GM23338 (cell line): ENCODE results near the gene GUCD1. TPM values are rescaled to one million over a fixed set of nuclear protein-coding genes. Genes with fewer than 3 reads are reported as not detected.

ENCODE experiments used
- ATAC-seq: fragments of 200-7000 bp; cut with Tn5 transposase; 3 replicates; pipeline ENCODE4 v1.9.1; 2020
- DNase-seq: peaks from one replicate; pipeline ENCODE4 v3.0.0-alpha.2; 2015; ENCODE audit warnings: low spot score
- H2AFZ ChIP-seq: fragments of 200-600 bp; sonication (generic); 2 replicates; pipeline ENCODE4 v1.8.0; 2016; ENCODE audit warnings: antibody characterized with exemption, mild to moderate bottlenecking, moderate library complexity
- H3F3A ChIP-seq: fragments of 200-600 bp; sonication (generic); replicated peaks from 2 replicates; pipeline ENCODE4 v1.8.0; 2017; ENCODE audit warnings: antibody characterized with exemption, mixed run types, low read depth
- H3K27ac ChIP-seq: fragments of 200-600 bp; sonication (generic); 2 replicates; pipeline ENCODE4 v1.6.1; 2016; ENCODE audit warnings: low read depth
- H3K27me3 ChIP-seq: fragments of 200-600 bp; sonication (generic); 2 replicates; pipeline ENCODE4 v1.8.0; 2016; ENCODE audit warnings: mild to moderate bottlenecking, mixed run types, moderate library complexity; ENCODE audit not compliant: insufficient read depth
- H3K36me3 ChIP-seq: fragments of 200-600 bp; sonication (generic); 2 replicates; pipeline ENCODE4 v1.8.0; 2016; ENCODE audit warnings: mild to moderate bottlenecking; ENCODE audit not compliant: insufficient read depth
- H3K4me1 ChIP-seq: fragments of 200-600 bp; sonication (generic); 2 replicates; pipeline ENCODE4 v1.8.0; 2016; ENCODE audit warnings: mild to moderate bottlenecking, moderate library complexity; ENCODE audit not compliant: insufficient read depth
- H3K4me2 ChIP-seq: fragments of 200-600 bp; sonication (generic); 2 replicates; pipeline ENCODE4 v1.7.1; 2017; ENCODE audit warnings: mixed run types
- H3K4me3 ChIP-seq: fragments of 200-600 bp; sonication (generic); 2 replicates; pipeline ENCODE4 v1.6.1; 2016; ENCODE audit warnings: mixed run types
- H3K79me2 ChIP-seq: fragments of 200-600 bp; sonication (generic); replicated peaks from 2 replicates; pipeline ENCODE4 v1.8.0; 2017; ENCODE audit warnings: mild to moderate bottlenecking; ENCODE audit not compliant: insufficient read depth
- H3K9me2 ChIP-seq: fragments of 200-600 bp; sonication (generic); 2 replicates; pipeline ENCODE4 v1.8.0; 2017; ENCODE audit not compliant: insufficient read depth
- H4K20me1 ChIP-seq: fragments of 200-600 bp; sonication (generic); replicated peaks from 2 replicates; pipeline ENCODE4 v1.8.0; 2017; ENCODE audit warnings: mild to moderate bottlenecking; ENCODE audit not compliant: insufficient read depth
- H3K27ac Mint-ChIP-seq: 2 replicates; pipeline ENCODE4 v1.8.0; 2020; ENCODE audit warnings: inconsistent platforms, mild to moderate bottlenecking, moderate library complexity, mixed read lengths
- H3K27me3 Mint-ChIP-seq: 3 replicates; pipeline ENCODE4 v1.8.0; 2022; ENCODE audit warnings: low read depth, mild to moderate bottlenecking, moderate library complexity, mixed read lengths, inconsistent platforms; ENCODE audit not compliant: insufficient read depth, poor library complexity
- H3K36me3 Mint-ChIP-seq: 3 replicates; pipeline ENCODE4 v1.8.0; 2021; ENCODE audit warnings: low read depth, mild to moderate bottlenecking, inconsistent platforms, moderate library complexity, mixed read lengths
- H3K4me1 Mint-ChIP-seq: 3 replicates; pipeline ENCODE4 v1.8.0; 2020; ENCODE audit warnings: mild to moderate bottlenecking, inconsistent platforms, mixed read lengths
- H3K4me3 Mint-ChIP-seq: 3 replicates; pipeline ENCODE4 v1.8.0; 2021; ENCODE audit warnings: moderate library complexity, mild to moderate bottlenecking, inconsistent platforms, mixed read lengths
- H3K9me3 Mint-ChIP-seq: 3 replicates; pipeline ENCODE4 v1.8.0; 2020; ENCODE audit warnings: moderate library complexity, mild to moderate bottlenecking, inconsistent platforms, mixed read lengths
- ETS1 ChIP-seq: IDR thresholded peaks from 2 replicates; pipeline ENCODE4 v1.6.1; 2016; ENCODE audit warnings: antibody characterized with exemption
- EZH2phosphoT487 ChIP-seq: fragments of 200-600 bp; sonication (generic); IDR thresholded peaks from one replicate; pipeline ENCODE4 v1.8.1; 2018; ENCODE audit warnings: antibody characterized with exemption; ENCODE audit not compliant: unreplicated experiment
- JUNB ChIP-seq: IDR thresholded peaks from one replicate; pipeline ENCODE4 v1.6.1; 2016; ENCODE audit warnings: antibody characterized with exemption; ENCODE audit not compliant: unreplicated experiment
- NANOG ChIP-seq: IDR thresholded peaks from 2 replicates; pipeline ENCODE4 v1.6.1; 2016; ENCODE audit warnings: antibody characterized with exemption, borderline replicate concordance
- POLR2AphosphoS5 ChIP-seq: IDR thresholded peaks from 2 replicates; pipeline ENCODE4 v1.6.1; 2016; ENCODE audit warnings: antibody characterized with exemption, low read depth
- STAT1 ChIP-seq: IDR thresholded peaks from one replicate; pipeline ENCODE4 v1.6.1; 2016; ENCODE audit warnings: antibody characterized with exemption; ENCODE audit not compliant: unreplicated experiment
- ZNF331 ChIP-seq: fragments of 250-450 bp; sonication (Bioruptor Pico); IDR thresholded peaks from 2 replicates; pipeline ENCODE4 v1.5.0; 2020; ENCODE audit warnings: low read depth, mild to moderate bottlenecking, moderate library complexity
- ZNF462 ChIP-seq: fragments of 250-450 bp; sonication (Bioruptor Pico); IDR thresholded peaks from 2 replicates; pipeline ENCODE4 v1.5.0; 2020; ENCODE audit warnings: mild to moderate bottlenecking, moderate library complexity
- polyA plus RNA-seq: library from polyadenylated mRNA; unstranded; fragments of >200 nt; fragmentation: Nextera tagmentation; extraction: Ambion mirVana; gene quantifications from 2 replicates; pipeline ENCODE4 v1.2.1, GENCODE V29; 2016
- total RNA-seq: library from RNA; depleted of rRNA; stranded (reverse); fragments of >200 nt; shearing (Covaris generic); gene quantifications from 2 replicates; pipeline ENCODE4 v1.2.3, GENCODE V29; 2014

GUCD1 gene
- total and polyA plus RNA-seq, 2 experiments from 2014 or later: 39.0 to 106 TPM

- TF ChIP-seq NANOG (no peak), STAT1 (no peak), ZNF462 (CRISPR knock-in tag) (no peak), ETS1 (no peak), POLR2AphosphoS5 (no peak), ZNF331 (CRISPR knock-in tag) (no peak), EZH2phosphoT487 (no peak), JUNB (no peak)
- no peak for ATAC-seq
- Mint-ChIP-seq H3K4me3 (no peak overlapping the region), H3K36me3 (no peaks in the 10 kb centered on the region), H3K27me3 (peaks cover 7% of the 10 kb centered on the region), H3K27ac (no peak overlapping the region), H3K9me3 (no peaks in the 10 kb centered on the region), H3K4me1 (peaks cover 7% of the 10 kb centered on the region)
- H3F3A ChIP-seq: 0 out of 2 replicates have a peak, but pooled peaks cover 2% of the 10 kb centered on the region
- H3K27me3 ChIP-seq: no peaks in the 10 kb centered on the region
- H4K20me1 ChIP-seq: no peaks in the 10 kb centered on the region
- no peaks in the 10 kb centered on the region for H3K36me3 ChIP-seq
- no peak overlapping the region for H2AFZ ChIP-seq
- DNase-seq: no peak
- 0 out of 2 replicates have a peak, but pooled peaks cover 2% of the 10 kb centered on the region for H3K4me1 ChIP-seq
- H3K4me2 ChIP-seq: no peak overlapping the region
- no peak overlapping the region for H3K4me3 ChIP-seq
- no peaks in the 10 kb centered on the region for H3K9me2 ChIP-seq
- no peaks in the 10 kb centered on the region for H3K79me2 ChIP-seq
- no peak overlapping the region for H3K27ac ChIP-seq
Measured at GRCh38 chr22:24588381-24588756, 33.4 kb upstream of the GUCD1 start.
